Thyroid gland (tissue), 4 donors: ENCODE measurements around the gene COMTD1. TPM values are rescaled to one million over a fixed set of nuclear protein-coding genes. Genes with fewer than 3 reads are reported as not detected.
A peak's percentile ranks its signal among the peaks of the same experiment; 100 is the strongest.
"Not testable (repeated sequence)": the region's sequence is repeated elsewhere in the genome, so short reads cannot be mapped to it uniquely, and the experiment has no call there.

Source experiments
- DNase-seq, 2 donors: peaks; one replicate each; pipeline ENCODE4 v3.0.0-alpha.2; 2019
- H3K27ac ChIP-seq, 3 donors: fragments of 200-600 bp; sonication (generic); 1 replicate in 2 of 3; 2 replicates in 1 of 3; pipeline ENCODE4 v1.5.1; 2016 to 2019; ENCODE audit warnings: mild to moderate bottlenecking in 1 of 3, moderate library complexity in 1 of 3
- H3K27me3 ChIP-seq: fragments of 200-600 bp; sonication (generic); one replicate; pipeline ENCODE4 v1.5.1; 2019
- H3K36me3 ChIP-seq, 2 donors: fragments of 200-600 bp; sonication (generic); one replicate each; pipeline ENCODE4 v1.5.1; 2016 to 2019
- H3K4me1 ChIP-seq, 2 donors: fragments of 200-600 bp; sonication (generic); one replicate each; pipeline ENCODE4 v1.5.1; 2017 to 2019
- H3K4me3 ChIP-seq, 3 donors: fragments of 200-600 bp; sonication (generic); replicated peaks in 1 of 3; 1 replicate in 2 of 3; 2 replicates in 1 of 3; pipeline ENCODE4 v1.5.1; 2016; ENCODE audit warnings: mild to moderate bottlenecking in 1 of 3
- H3K9me3 ChIP-seq: fragments of 200-600 bp; sonication (generic); one replicate; pipeline ENCODE4 v1.5.1; 2017
- CTCF ChIP-seq, 6 experiments: fragments of 200-600 bp in 3 of 6; fragments of 450-650 bp in 3 of 6; sonication (generic) in 3 of 6; IDR thresholded peaks; one replicate each; pipeline ENCODE4 v1.5.1; 2016 to 2019; ENCODE audit warnings: antibody characterized with exemption in 6 of 6, mild to moderate bottlenecking in 2 of 6, inconsistent platforms in 1 of 6, moderate library complexity in 1 of 6
- POLR2A ChIP-seq, 2 donors: fragments of 450-650 bp; IDR thresholded peaks; one replicate each; pipeline ENCODE4 v1.6.1; 2017; ENCODE audit warnings: antibody characterized with exemption in 2 of 2, mild to moderate bottlenecking in 2 of 2, moderate library complexity in 1 of 2
- WGBS, 2 donors: methylation state at CpG; one replicate each; pipeline ENCODE4 v1.1.5; 2017; 5-methylcytosine and 5-hydroxymethylcytosine counted together
- intact Hi-C: fragments of 100-400 bp; cut with DNase I; formaldehyde crosslinking; loops from one replicate; pipeline ENCODE4 v1.15.1; 2023
- total RNA-seq, 4 donors: library from RNA; depleted of rRNA; stranded (reverse); fragments of >200 nt; gene quantifications; one replicate each; pipeline ENCODE4 v1.2.3, GENCODE V29; 2016

The COMTD1 gene
- total RNA-seq, 4 donors from 2014 or later, result 43.4 to 74.0 (median 68.7) TPM

GRCh38 chr10:75195035-75195763, 40.6 kb downstream of the COMTD1 start:
- Histone ChIP-seq H3K9me3 (no peaks in the 10 kb centered on the region), H3K27me3 (no peaks in the 10 kb centered on the region), H3K4me1 (peaks cover 0 to 10% of the 10 kb centered on the region in 2 donors), H3K4me3 (no peak overlapping the region), H3K36me3 (no peaks in the 10 kb centered on the region), H3K27ac (no peak overlapping the region)
- TF ChIP-seq CTCF (IDR thresholded peaks at IDR 0.05) (no peak), POLR2A (IDR thresholded peaks at IDR 0.05) (no peak)
- intact Hi-C loops, result no loop called here
- DNase-seq, result no peak
- 94 to 97% methylated on average over 6 of the region's 6 CpGs for WGBS, 2 donors

GRCh38 chr10:75194625-75195024, 41.1 kb downstream of the COMTD1 start:
- H3K4me1 ChIP-seq, result peaks cover 0 to 10% of the 10 kb centered on the region in 2 donors
- H3K9me3 ChIP-seq, DNase-seq, H3K27ac ChIP-seq, H3K27me3 ChIP-seq, H3K36me3 ChIP-seq, H3K4me3 ChIP-seq, intact Hi-C loops: not testable (repeated sequence)
- 94 to 95% methylated on average over 4 of the region's 4 CpGs for WGBS, 2 donors

- H3K27ac ChIP-seq, result peak overlapping the region in 2 of 3 donors; percentile 31 to 39
- no peaks in the 10 kb centered on the region for H3K36me3 ChIP-seq
- peaks cover 7 to 16% of the 10 kb centered on the region in 2 donors for H3K4me1 ChIP-seq
- 50 to 57% methylated on average over 10 of the region's 10 CpGs for WGBS, 2 donors
- H3K9me3 ChIP-seq, result no peaks in the 10 kb centered on the region
- H3K27me3 ChIP-seq, result no peaks in the 10 kb centered on the region
- DNase-seq, result peak; percentile 38 to 49
- intact Hi-C loops, result no loop called here
- H3K4me3 ChIP-seq, result no peak overlapping the region
- no peak for TF ChIP-seq POLR2A (IDR thresholded peaks at IDR 0.05)
- TF ChIP-seq CTCF (IDR thresholded peaks at IDR 0.05), result no peak
Observed at GRCh38 chr10:75191821-75192568, 43.8 kb downstream of the COMTD1 start.

DNA sequence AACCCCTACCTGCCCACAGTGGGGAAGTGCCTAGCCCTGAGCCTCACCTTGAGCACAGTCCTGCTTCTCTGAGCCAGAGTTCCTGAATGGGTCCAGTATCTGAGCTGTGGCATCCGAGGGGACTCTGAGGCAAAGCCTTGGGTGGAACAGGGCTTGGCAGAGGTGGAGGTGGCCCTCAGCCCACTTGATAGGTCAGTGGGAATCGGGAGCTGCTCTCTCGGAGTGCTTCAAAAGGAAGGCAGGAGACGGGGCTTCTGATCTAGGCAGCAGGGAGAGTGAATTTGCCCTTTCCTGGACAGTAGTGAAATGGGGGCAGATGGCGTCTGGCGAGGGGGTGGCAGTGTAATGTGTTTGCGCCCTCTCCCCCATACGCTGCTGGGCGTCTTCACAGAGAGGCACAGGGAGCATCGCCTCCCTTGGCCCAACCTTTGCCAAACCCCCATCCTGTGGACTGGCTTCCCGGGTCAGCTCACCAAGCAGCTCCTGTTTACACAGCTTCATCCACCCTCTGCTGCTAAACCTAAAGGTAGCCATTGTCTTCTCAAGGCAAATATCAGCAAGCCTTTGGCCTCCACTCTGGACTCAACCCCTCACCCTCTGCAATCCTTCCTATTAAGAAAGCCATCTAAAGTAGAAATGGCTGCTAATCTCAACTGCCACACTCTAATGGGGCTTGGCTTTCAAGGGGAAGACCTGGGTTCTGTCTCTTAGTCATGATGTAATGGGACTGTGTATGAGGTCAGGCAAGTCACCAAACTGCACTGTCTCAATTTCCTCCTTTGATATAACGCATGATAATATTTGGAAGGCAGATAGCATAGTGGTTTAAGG, 46.3 kb downstream of the COMTD1 start:
- intact Hi-C loops, result loop anchor here (5.0 kb wide), 1 partner anchor 48 kb away; the partner anchor contains the start of gene COMTD1
- Histone ChIP-seq H3K4me3 (no peak overlapping the region), H3K27ac (no peak overlapping the region), H3K27me3 (no peaks in the 10 kb centered on the region), H3K36me3 (no peaks in the 10 kb centered on the region), H3K4me1 (peaks cover 13 to 29% of the 10 kb centered on the region in 2 donors), H3K9me3 (no peaks in the 10 kb centered on the region)
- TF ChIP-seq POLR2A (IDR thresholded peaks at IDR 0.05) (no peak), CTCF (IDR thresholded peaks at IDR 0.05) (no peak)
- no peak for DNase-seq
- 92 to 93% methylated on average over 12 of the region's 12 CpGs for WGBS, 2 donors

DNA sequence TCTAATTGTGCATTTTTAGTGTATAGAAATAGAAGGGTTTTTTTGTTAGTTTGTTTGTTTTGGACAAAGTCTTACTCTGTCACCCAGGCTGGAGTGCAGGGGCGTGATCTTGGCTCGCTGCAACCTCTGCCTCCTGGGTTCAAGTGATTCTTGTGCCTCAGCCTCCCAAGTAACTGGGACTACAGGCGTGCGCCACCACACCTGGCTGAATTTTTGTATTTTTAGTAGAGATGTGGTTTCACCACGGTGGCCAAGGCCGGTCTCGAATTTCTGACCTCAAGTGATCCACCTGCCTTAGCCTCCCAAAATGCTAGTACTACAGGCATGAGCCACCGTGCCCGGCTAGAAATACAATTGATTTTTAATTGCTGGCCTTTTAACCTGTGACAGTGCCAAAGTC, 47.2 kb downstream of the COMTD1 start:
- H3K27ac ChIP-seq, H3K27me3 ChIP-seq, H3K4me3 ChIP-seq, H3K36me3 ChIP-seq, H3K9me3 ChIP-seq, DNase-seq: not testable (repeated sequence)
- peaks cover 13 to 29% of the 10 kb centered on the region in 2 donors for H3K4me1 ChIP-seq
- WGBS, 2 donors, result 94 to 95% methylated on average over 9 of the region's 9 CpGs
- intact Hi-C loops, result loop anchor here (5.0 kb wide), 1 partner anchor 49 kb away; the partner anchor contains the start of gene COMTD1
